Stimulated activated CD8-positive, alpha-beta memory T cell treated with anti-CD3 and anti-CD28 coated beads, Interleukin-12 subunit alpha, Interleukin-12 subunit beta, amount 100 ng/mL, for 1 hour (primary cell): ENCODE measurements around the gene CYBC1.

Source experiments
- DNase-seq: peaks from one replicate; pipeline ENCODE4 v3.0.0-alpha.2; 2020; ENCODE audit warnings: low read depth

Gene CYBC1

DNA sequence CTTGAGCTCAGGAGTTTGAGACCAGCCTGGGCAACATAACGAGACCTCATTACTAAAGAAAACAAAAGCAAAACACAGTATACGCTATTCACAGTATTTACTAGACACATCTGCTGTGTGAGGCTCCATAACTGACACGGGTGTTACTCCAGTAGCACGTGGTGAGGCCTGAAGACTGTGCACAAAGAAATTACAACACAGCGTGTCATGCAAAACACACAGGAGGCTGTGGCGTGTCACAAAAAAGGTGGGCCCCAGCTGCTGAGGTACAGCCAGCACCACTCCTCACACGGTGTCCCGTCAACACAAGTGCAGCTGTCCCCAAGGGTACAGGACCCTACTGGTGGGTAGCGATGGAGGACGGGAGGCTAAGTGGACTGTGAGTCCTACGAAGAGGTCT is 2.7 kb downstream of the CYBC1 start:
- no peak for DNase-seq

- DNase-seq, result no peak
Measured at GRCh38 chr17:82446649-82447048, 3.9 kb downstream of the CYBC1 start.

- DNase-seq, result no peak
Measured at GRCh38 chr17:82446124-82446523, 4.4 kb downstream of the CYBC1 start.

- DNase-seq, result no peak
Measured at GRCh38 chr17:82445542-82445941, 5.0 kb downstream of the CYBC1 start.

- DNase-seq, result no peak
Measured at GRCh38 chr17:82444941-82445521, 5.5 kb downstream of the CYBC1 start.

DNA sequence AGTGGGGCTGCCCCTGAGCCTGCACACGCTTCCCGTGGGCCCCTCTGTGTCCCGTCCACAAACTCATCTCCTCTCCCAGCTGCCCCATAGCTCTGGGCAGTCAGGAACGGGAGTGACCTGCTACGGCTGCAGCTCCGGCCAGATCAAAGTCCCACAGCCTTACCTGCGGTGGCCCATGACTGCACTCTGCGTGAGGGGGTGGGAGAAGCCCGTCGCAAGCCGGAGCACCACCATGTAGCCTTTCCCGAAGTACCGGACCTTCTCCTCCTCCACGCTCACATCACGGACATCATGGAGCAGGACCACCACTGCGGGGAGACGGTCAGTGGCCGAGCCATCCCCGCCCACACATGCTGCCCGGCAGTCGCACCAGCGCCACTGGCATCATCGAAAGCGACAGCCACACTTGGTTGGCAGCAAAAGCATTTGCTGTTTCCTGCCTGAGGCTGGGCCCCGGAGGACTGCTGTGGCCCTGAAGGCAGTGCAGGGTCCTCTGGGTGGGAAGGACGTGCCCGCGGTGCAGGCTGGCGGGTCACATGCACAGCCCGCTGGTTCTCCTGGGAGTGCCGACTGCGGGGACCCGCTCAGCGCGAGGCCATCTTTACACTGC is 6.2 kb downstream of the CYBC1 start:
- no peak for DNase-seq

DNA sequence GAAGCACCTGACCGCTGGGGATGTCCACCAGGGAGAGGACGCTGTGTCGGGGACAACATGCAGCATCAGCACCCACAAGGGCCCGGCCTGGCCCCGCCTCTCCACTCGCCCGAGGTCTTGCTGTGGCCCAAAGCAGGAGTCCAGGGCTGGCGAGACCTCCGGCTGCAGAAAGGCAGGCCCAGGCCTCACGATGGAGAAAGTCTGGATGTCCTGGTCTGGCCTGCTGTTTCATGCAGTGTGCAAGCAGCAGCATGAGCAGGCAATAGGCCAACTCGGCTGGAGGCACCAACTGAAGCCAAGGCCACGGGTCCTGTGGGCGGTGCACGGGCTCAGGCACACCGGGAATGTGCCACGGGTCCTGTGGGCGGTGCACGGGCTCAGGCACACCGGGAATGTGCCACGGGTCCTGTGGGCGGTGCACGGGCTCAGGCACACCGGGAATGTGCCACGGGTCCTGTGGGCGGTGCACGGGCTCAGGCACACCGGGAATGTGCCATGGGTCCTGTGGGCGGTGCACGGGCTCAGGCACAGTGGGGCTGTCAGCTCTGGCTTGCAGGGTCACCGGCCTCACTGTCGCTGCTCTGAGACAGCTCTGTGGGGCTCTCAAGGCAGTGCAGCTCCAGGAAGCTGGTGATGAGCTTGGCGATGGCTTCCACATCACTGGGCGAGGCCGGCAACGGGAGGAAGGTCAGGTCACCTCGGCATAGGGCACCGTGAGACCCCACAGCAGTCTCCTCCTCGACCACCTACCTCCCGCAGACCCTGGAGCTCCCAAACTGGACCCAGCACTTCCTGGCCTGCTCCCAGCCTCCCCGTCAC is 6.9 kb downstream of the CYBC1 start:
- DNase-seq, result no peak

- no peak for DNase-seq
Measured at GRCh38 chr17:82442643-82443464, 7.7 kb downstream of the CYBC1 start.

DNA sequence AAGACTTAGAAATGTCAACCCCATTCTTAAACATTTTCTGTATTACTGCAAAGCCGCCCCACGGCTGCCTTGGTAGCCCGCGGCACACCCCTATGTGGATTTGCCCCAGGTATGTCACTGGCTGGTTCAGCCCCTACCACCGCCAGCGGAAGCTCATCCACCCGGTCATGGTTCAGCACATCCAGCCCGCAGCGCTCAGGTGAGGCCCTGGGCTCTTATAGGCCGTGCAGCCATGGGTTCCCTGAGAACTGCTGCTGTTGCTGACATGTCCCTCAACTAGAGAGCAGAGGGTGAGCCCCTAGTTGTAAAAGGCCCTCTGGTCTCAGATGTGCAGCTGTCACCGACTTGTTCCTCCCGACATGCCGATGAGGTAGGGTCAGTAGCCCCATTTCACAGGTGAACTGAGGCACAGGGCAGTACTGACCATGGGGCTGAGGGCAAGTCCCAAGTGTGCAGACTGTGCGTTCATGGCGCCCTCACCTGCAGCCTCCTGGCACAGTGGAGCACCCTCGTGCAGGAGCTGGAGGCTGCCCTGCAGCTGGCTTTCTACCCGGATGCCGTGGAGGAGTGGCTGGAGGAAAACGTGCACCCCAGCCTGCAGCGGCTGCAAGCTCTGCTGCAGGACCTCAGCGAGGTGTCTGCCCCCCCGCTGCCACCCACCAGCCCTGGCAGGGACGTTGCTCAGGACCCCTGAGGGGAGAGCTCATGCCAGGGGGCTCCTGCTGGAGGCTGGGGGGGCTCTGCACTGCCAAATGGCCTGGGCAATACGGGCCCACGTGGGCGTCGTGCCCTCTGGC is 8.7 kb downstream of the CYBC1 start:
- DNase-seq, result no peak

- DNase-seq, result no peak
Measured at GRCh38 chr17:82440991-82441627, 9.4 kb downstream of the CYBC1 start.

- no peak for DNase-seq
Measured at GRCh38 chr17:82440469-82440981, 10.0 kb downstream of the CYBC1 start.

DNA sequence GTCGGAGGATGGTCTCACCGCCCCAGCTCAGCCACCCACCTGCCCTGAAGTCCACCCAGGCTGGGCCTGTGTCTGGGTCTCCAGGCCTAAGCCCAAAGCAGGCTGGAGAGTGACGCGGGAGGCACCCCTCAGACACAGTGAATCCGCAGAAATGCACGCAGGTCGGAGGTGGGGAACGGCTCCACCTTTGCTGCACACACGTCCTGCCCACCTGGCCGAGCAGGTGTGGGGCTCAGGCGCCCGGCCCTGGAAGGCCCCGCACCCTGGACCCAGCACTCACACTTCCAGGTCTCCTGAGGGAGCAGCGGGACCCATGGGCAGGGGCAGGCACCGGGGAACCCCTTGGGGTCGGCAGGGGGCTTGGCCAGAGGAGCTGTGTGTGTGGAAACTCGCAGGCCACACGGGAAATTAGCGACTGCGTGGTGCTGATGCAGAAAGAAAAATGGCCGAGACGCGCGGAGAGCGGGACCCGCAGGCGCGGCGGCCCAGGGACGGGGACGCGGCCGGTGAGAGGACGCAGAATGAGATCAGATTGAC is 10.7 kb downstream of the CYBC1 start:
- DNase-seq, result no peak

GRCh38 chr17:82439194-82439828 is 11.2 kb downstream of the CYBC1 start:
- DNase-seq, result no peak

DNA sequence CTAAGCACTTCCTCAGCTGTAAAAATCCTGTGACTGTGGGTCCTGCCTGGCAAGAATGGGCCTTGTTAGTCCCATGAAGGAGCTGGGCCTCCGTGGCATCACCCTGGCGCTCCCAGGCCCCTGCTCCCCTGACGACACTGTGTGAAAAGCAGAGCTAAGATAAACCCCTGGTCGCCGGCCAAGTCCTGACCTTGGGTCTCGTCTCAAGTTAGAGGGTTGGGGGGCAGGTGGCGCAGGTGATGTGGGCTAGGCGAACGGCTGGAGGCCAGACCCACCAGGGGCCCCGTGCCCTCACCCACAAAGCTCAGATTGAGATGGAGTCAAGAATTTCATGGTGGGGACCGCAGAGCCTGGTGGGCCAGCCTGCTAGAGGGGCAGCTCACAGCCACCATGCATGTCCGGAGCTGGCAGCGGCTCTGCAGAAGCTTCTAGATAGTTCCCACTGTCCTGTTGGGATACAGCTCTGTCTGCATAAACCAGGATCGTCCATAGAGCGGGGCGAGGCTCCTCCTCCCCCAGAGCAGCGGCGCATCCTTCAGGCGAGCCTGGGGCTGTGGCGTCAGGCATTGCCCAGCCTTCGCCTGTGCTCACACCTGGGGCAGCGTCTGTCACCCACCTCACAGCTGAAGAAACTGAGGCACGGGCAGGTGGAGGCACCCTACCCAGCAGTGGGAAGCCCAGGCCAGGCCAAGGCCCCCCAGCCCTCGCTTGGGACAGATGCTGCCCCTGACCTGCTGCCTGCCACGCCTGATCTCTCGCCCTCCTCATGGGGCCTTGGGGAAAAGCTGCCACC is 12.0 kb downstream of the CYBC1 start:
- no peak for DNase-seq

- DNase-seq, result no peak
Measured at GRCh38 chr17:82437325-82437668, 13.3 kb downstream of the CYBC1 start.

GRCh38 chr17:82436601-82437324 is 13.8 kb downstream of the CYBC1 start:
- no peak for DNase-seq

- no peak for DNase-seq
Measured at GRCh38 chr17:82435601-82436583, 14.7 kb downstream of the CYBC1 start.

- no peak for DNase-seq
Measured at GRCh38 chr17:82435103-82435502, 15.4 kb downstream of the CYBC1 start.
